Hematopoietic multipotent progenitor cell treated with erythropoietin and hydrocortisone succinate and interleukin-3 and kit ligand, for 6 days (in vitro differentiated cells): Measurements from ENCODE around the gene CYP4F8.
"Not testable (repeated sequence)": the region's sequence is repeated elsewhere in the genome, so short reads cannot be mapped to it uniquely, and the experiment has no call there.

Experiments
- DNase-seq: peaks from one replicate; pipeline ENCODE4 v3.0.0-alpha.2; 2015

The CYP4F8 gene

DNA sequence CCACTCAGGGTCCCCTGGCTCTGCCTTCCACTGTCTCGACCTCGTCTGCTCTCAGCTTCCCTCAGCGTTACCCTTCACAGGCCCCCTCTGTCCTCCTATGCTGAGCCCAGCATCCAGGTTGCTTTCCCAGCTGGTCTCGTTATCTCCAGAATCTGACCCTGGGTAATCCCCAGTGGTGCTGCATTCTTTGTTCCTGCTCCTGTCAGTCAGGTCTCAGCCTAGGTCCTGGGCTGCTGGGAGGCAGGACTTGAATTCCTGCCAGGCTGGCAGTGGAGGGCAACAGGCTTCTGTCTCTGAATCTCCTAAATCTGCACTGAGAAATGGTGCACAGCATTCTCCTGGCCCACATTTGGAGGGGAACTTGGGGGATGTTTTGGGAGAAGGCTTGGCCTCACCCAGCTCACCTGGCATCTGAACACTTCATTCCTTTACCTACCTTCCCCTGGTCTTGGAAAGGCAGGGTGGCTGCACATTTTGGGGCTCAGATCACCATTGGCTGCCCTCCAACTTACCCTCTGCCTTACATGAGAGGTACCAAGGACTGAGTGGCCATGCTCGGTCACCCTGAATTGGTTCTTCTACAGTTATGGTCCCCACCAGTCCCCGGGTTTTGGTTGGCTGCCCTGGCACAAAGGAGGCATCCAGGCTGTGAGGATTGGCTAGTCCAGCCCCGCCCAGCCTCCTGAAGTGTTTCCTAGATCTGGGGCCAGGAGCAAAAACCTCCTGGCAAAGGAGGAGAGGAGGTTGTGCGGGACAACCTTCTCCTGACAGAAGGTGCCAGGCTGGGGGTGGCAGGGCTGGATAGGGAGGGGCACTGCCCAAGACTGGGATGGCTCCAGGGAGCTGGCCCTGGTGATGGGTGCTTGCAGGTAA is at the start of gene CYP4F8:
TSS of gene CYP4F8 (plus strand) at position 712 of the 873 bp plus-strand sequence. CDS start 399 bp downstream, outside the sequence.
- DNase-seq = no peak

DNA sequence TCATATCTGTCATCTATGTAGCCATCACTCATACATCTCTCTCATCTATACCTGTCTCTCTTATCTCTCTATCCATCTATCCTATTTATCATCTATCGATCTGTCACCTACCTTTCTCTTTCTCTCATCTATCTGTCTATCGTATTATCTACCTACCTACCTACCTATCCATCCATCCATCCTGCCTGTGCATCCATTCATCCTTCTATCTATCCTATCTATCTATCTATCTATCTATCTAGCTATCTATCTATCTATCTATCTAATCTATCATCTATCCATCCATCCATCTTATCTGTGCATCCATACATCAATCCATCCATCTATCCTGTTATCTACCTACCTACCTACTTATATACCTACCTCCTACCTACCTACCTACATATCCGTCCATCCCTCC is 44.6 kb upstream of the CYP4F8 start:
- no peak for DNase-seq

DNA sequence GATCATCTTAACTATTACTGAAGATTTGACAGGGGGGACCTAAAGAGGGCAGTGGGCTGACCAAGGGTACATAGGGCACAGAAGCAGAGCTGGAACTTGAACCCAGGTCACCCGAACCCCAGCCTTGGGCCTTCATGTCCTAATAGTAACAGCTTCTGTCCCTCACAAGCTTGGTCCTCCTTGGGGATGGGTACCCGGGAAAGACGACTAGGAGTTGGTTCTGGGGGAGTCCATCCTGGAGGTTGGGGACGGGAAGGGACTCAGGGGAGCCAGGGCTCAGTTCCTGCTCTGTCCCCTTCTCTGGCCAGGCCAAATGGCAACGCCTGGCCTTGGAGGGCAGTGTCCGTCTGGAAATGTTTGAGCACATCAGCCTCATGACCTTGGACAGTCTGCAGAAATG is 39.6 kb upstream of the CYP4F8 start:
- no peak for DNase-seq

GRCh38 chr19:15576526-15577156 is 38.4 kb upstream of the CYP4F8 start:
- no peak for DNase-seq

- no peak for DNase-seq
These were observed 37.7 kb upstream of the CYP4F8 start for GRCh38 chr19:15577184-15577771.

GRCh38 chr19:15583346-15583745 is 31.7 kb upstream of the CYP4F8 start:
- DNase-seq = no peak

GRCh38 chr19:15584095-15584494 is 30.9 kb upstream of the CYP4F8 start:
- no peak for DNase-seq

- DNase-seq = peak; percentile 87
These were observed 30.4 kb upstream of the CYP4F8 start for GRCh38 chr19:15584541-15585115.

GRCh38 chr19:15587663-15588062 is 27.4 kb upstream of the CYP4F8 start:
- DNase-seq = peak; percentile 65

GRCh38 chr19:15588265-15588664 is 26.8 kb upstream of the CYP4F8 start:
- no peak for DNase-seq

GRCh38 chr19:15589760-15590451 is 25.1 kb upstream of the CYP4F8 start:
- no peak for DNase-seq

DNA sequence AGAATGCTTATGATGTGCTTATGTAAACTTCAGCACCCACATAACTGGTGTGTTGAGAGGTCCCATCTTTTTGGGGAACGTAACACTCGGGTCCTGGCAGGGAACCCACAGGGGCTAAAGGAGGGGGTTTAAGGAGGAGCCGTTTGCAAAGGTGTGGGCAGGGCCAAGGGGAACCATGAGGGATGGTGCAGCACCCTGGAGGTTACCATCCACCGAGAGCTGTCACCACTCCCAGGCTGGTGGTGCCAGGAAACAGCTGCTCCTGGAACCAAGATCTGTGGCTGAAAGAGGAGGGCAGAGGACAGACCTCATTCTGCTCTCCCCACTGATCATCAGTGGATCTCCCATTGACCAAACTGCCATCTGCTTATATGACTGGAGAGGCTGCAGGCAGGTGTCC is 23.2 kb upstream of the CYP4F8 start:
- DNase-seq = no peak

DNA sequence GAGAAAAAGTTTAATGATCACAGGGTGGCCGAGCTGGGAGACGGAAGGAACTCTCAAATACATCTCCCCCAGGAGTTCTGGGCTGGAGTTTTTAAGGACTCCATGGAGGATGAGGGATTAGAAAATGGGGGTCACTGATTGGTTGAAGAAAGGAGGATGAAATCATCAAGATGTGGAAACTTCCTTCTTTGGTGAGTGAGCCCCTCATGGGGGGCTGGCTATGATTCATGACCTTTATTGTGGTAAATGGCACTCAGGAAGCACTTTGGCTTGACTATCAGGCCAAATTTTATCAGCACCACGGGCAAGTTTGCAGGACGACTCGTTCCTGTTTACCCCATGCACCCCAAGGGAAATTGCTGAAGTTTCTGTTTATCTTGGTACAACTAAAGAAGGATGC is 22.5 kb upstream of the CYP4F8 start:
- DNase-seq = not testable (repeated sequence)

DNA sequence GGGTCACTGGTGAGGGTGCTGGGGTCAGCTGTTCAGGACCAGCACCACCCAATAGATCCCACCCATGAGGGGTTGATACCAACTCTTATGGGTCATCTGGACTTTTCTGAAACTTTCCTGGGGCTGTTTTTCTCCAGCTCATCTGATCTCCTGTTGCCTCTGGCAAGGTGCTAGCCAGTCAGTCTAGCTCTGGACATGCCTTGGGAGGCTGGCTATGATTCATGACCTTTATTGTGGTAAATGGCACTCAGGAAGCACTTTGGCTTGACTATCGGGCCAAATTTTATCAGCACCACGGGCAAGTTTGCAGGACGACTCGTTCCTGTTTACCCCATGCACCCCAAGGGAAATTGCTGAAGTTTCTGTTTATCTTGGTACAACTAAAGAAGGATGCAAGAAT is 21.3 kb upstream of the CYP4F8 start:
- not testable (repeated sequence) for DNase-seq

- DNase-seq = peak; percentile 25
These were observed 19.9 kb upstream of the CYP4F8 start for GRCh38 chr19:15595069-15595468.

- DNase-seq = not testable (repeated sequence)
These were observed 6.8 kb upstream of the CYP4F8 start for GRCh38 chr19:15607978-15608925.

DNA sequence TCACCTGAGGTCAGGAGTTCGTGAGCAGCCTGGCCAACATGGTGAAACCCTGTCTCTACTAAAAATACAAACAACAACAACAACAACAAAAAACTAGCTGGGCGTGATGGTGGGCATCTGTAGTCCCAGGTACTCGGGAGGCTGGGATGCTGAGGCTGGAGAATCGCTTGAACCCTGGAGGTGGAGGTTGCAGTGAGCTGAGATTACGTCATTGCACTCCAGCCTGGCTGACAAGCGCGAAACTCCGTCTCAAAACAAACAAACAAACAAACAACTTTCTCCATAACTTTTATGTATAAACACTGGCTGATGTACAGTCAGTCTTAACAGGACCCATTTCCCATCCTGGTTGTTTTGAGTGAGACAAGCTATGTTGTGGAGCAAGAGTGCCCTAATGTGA is 5.8 kb upstream of the CYP4F8 start:
- DNase-seq = no peak

GRCh38 chr19:15612342-15612741 is 2.7 kb upstream of the CYP4F8 start:
- no peak for DNase-seq

- DNase-seq = no peak
These were observed 1.7 kb upstream of the CYP4F8 start for GRCh38 chr19:15613338-15613737.

- no peak for DNase-seq
These were observed 508 bp downstream of the CYP4F8 start for GRCh38 chr19:15615526-15615925.

GRCh38 chr19:15616183-15616582 is 1.2 kb downstream of the CYP4F8 start:
- no peak for DNase-seq
